AG09309 (cell line): ENCODE data around the gene PDLIM5.

Experiments
- DNase-seq: peaks from one replicate; pipeline ENCODE4 v3.0.0-alpha.2; 2010; ENCODE audit warnings: low read depth
- H3K4me3 ChIP-seq: 2 replicates; pipeline ENCODE4 v1.5.1; 2011; ENCODE audit warnings: mild to moderate bottlenecking, low read depth, low read length, moderate library complexity; ENCODE audit not compliant: control insufficient read depth
- CTCF ChIP-seq: IDR thresholded peaks from 2 replicates; pipeline ENCODE4 v1.5.1; 2011; ENCODE audit warnings: mild to moderate bottlenecking, low read depth, low read length, inconsistent platforms; ENCODE audit not compliant: insufficient read depth, control insufficient read depth; ENCODE audit errors: missing control alignments

PDLIM5 gene

GRCh38 chr4:94680176-94680862 is 228.6 kb downstream of the PDLIM5 start:
- TF ChIP-seq CTCF = no peak
- DNase-seq = no peak
- H3K4me3 ChIP-seq = no peak overlapping the region

DNA sequence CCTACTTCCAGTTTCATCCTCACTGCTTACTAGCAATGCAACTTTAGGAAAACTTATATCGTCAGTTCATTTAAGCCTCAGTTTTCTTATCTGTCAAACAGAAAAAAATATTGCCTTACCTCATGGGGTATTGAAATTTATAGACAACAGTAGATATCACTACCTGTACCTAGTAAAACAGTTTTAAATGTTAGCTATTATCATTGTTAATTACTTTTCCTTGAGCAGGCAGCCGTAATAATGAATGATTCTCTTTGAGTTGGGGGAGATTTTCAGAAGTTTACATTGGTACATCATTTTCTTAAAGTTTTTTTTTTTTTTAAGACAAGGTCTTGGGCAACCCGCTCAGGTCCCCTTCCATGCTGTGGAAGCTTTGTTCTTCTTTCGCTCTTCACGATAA is 234.3 kb downstream of the PDLIM5 start:
- no peak for DNase-seq
- no peak for TF ChIP-seq CTCF
- H3K4me3 ChIP-seq = no peak overlapping the region

- H3K4me3 ChIP-seq = no peak overlapping the region
- no peak for TF ChIP-seq CTCF
- no peak for DNase-seq
These were observed 237.6 kb downstream of the PDLIM5 start for GRCh38 chr4:94689155-94689860.

GRCh38 chr4:94690851-94691254 is 239.1 kb downstream of the PDLIM5 start:
- TF ChIP-seq CTCF = no peak
- H3K4me3 ChIP-seq = no peak overlapping the region
- peak; percentile 44 for DNase-seq

DNA sequence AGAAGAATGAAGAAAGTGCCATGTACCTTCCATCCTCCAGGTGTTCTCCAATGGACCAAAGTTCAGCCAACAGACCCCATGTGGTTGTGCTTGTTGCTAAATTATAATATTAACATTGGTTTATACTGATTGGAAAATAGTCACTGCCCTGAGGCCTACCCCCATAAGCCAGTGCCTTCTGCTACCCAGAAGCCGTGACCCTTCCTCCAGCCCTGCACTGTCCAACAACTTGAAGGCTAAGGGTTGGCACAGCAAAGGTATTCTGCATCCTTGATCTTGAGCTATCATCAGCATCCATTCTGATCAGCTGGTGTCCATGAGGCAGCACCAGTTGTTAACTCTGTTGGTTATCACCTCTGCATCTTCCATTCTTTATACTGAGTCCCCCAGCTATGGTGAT is 239.8 kb downstream of the PDLIM5 start:
- TF ChIP-seq CTCF = no peak
- no peak overlapping the region for H3K4me3 ChIP-seq
- DNase-seq = no peak

GRCh38 chr4:94695384-94695783 is 243.6 kb downstream of the PDLIM5 start:
- DNase-seq = no peak
- no peak overlapping the region for H3K4me3 ChIP-seq
- TF ChIP-seq CTCF = no peak
